OCI-LY3 (cell line): Measurements from ENCODE around the gene DNAH1.

Source experiments
- H2AFZ ChIP-seq: fragments of 200-600, 300-600 bp; shearing (Covaris generic); 2 replicates; pipeline ENCODE4 v1.6.0; 2014; ENCODE audit warnings: antibody characterized with exemption, low read depth, low read length
- H3K27ac ChIP-seq: fragments of 200-600, 300-600 bp; sonication (generic); 2 replicates; pipeline ENCODE4 v1.5.1; 2014; ENCODE audit warnings: mild to moderate bottlenecking, low read length, moderate library complexity, mixed read lengths
- H3K27me3 ChIP-seq: fragments of 200-600, 300-600 bp; sonication (generic); 2 replicates; pipeline ENCODE4 v1.6.1; 2014; ENCODE audit warnings: low read depth, low read length, mixed read lengths
- H3K36me3 ChIP-seq: fragments of 200-600, 300-600 bp; sonication (generic); replicated peaks from 2 replicates; pipeline ENCODE3; 2014; ENCODE audit warnings: low read depth, low read length, mixed read lengths
- H3K4me1 ChIP-seq: fragments of 300-600, 200-600 bp; sonication (generic); 2 replicates; pipeline ENCODE4 v1.6.1; 2014; ENCODE audit warnings: low read length, mixed read lengths
- H3K4me2 ChIP-seq: fragments of 200-600, 300-600 bp; sonication (generic); 2 replicates; pipeline ENCODE4 v1.6.1; 2014; ENCODE audit warnings: low read length, mixed read lengths
- H3K4me3 ChIP-seq: fragments of 300-600, 200-600 bp; sonication (generic); 2 replicates; pipeline ENCODE4 v1.5.1; 2014; ENCODE audit warnings: antibody characterized with exemption, mild to moderate bottlenecking, low read length, moderate library complexity
- H3K79me2 ChIP-seq: fragments of 300-600, 200-600 bp; shearing (Covaris generic); 2 replicates; pipeline ENCODE4 v1.6.1; 2014; ENCODE audit warnings: mild to moderate bottlenecking, low read length, mixed read lengths
- H3K9ac ChIP-seq: fragments of 300-600, 200-600 bp; shearing (Covaris generic); 2 replicates; pipeline ENCODE4 v1.6.0; 2014; ENCODE audit warnings: mild to moderate bottlenecking, low read length, moderate library complexity
- H3K9me3 ChIP-seq: fragments of 200-600, 300-600 bp; shearing (Covaris generic); 2 replicates; pipeline ENCODE4 v1.6.1; 2014; ENCODE audit warnings: low read length, mixed read lengths; ENCODE audit not compliant: insufficient read depth
- H4K20me1 ChIP-seq: fragments of 200-600, 300-600 bp; sonication (generic); 2 replicates; pipeline ENCODE4 v1.6.1; 2016; ENCODE audit warnings: low read length, mixed read lengths; ENCODE audit not compliant: insufficient read depth
- CTCF ChIP-seq: fragments of 200-600, 300-600 bp; sonication (generic); IDR thresholded peaks from 2 replicates; pipeline ENCODE4 v1.5.1; 2014; ENCODE audit warnings: antibody characterized with exemption, low read length, low read depth
- EZH2phosphoT487 ChIP-seq: fragments of 200-600 bp; shearing (Covaris generic); IDR thresholded peaks from 2 replicates; pipeline ENCODE4 v1.6.1; 2018; ENCODE audit warnings: antibody characterized with exemption, mixed run types, low read depth

DNAH1 gene

GRCh38 chr3:52289747-52290595, 26.1 kb upstream of the DNAH1 start:
- peaks cover 7% of the 10 kb centered on the region for H3K79me2 ChIP-seq
- H3K36me3 ChIP-seq: no peaks in the 10 kb centered on the region
- no peak overlapping the region for H3K27ac ChIP-seq
- H3K27me3 ChIP-seq: no peaks in the 10 kb centered on the region
- H3K4me3 ChIP-seq: no peak overlapping the region
- no peak for TF ChIP-seq CTCF
- TF ChIP-seq EZH2phosphoT487: no peak
- no peak overlapping the region for H3K4me2 ChIP-seq
- peaks cover 20% of the 10 kb centered on the region for H3K4me1 ChIP-seq
- no peaks in the 10 kb centered on the region for H3K9me3 ChIP-seq
- H3K9ac ChIP-seq: no peak overlapping the region
- no peaks in the 10 kb centered on the region for H4K20me1 ChIP-seq
- H2AFZ ChIP-seq: no peak overlapping the region

GRCh38 chr3:52290596-52291507, 25.3 kb upstream of the DNAH1 start:
- Histone ChIP-seq H3K9ac (no peak overlapping the region), H3K27me3 (no peaks in the 10 kb centered on the region), H3K27ac (no peak overlapping the region), H3K9me3 (no peaks in the 10 kb centered on the region), H3K4me1 (peaks cover 15% of the 10 kb centered on the region), H3K36me3 (no peaks in the 10 kb centered on the region), H4K20me1 (no peaks in the 10 kb centered on the region), H2AFZ (no peak overlapping the region), H3K4me2 (no peak overlapping the region), H3K4me3 (no peak overlapping the region), H3K79me2 (peaks cover 7% of the 10 kb centered on the region)
- TF ChIP-seq EZH2phosphoT487 (no peak), CTCF (no peak)

GRCh38 chr3:52291508-52292181, 24.5 kb upstream of the DNAH1 start:
- H3K4me3 ChIP-seq: no peak overlapping the region
- TF ChIP-seq EZH2phosphoT487 (no peak), CTCF (peak; percentile 92)
- no peak overlapping the region for H3K27ac ChIP-seq
- H4K20me1 ChIP-seq: no peaks in the 10 kb centered on the region
- no peaks in the 10 kb centered on the region for H3K27me3 ChIP-seq
- H3K36me3 ChIP-seq: no peaks in the 10 kb centered on the region
- no peaks in the 10 kb centered on the region for H3K9me3 ChIP-seq
- H3K9ac ChIP-seq: no peak overlapping the region
- no peak overlapping the region for H2AFZ ChIP-seq
- H3K4me1 ChIP-seq: peaks cover 14% of the 10 kb centered on the region
- H3K4me2 ChIP-seq: no peak overlapping the region
- H3K79me2 ChIP-seq: peaks cover 7% of the 10 kb centered on the region
